ENCODE measurements around the gene TMEM141. TPM values are rescaled to one million over a fixed set of nuclear protein-coding genes. Genes with fewer than 3 reads are reported as not detected.

Gene TMEM141
- total and polyA plus RNA-seq, 2 donors (not counting 3 experiments of a cell fraction or from before 2014, with no cell fraction given): 43.2 to 146 TPM

DNA sequence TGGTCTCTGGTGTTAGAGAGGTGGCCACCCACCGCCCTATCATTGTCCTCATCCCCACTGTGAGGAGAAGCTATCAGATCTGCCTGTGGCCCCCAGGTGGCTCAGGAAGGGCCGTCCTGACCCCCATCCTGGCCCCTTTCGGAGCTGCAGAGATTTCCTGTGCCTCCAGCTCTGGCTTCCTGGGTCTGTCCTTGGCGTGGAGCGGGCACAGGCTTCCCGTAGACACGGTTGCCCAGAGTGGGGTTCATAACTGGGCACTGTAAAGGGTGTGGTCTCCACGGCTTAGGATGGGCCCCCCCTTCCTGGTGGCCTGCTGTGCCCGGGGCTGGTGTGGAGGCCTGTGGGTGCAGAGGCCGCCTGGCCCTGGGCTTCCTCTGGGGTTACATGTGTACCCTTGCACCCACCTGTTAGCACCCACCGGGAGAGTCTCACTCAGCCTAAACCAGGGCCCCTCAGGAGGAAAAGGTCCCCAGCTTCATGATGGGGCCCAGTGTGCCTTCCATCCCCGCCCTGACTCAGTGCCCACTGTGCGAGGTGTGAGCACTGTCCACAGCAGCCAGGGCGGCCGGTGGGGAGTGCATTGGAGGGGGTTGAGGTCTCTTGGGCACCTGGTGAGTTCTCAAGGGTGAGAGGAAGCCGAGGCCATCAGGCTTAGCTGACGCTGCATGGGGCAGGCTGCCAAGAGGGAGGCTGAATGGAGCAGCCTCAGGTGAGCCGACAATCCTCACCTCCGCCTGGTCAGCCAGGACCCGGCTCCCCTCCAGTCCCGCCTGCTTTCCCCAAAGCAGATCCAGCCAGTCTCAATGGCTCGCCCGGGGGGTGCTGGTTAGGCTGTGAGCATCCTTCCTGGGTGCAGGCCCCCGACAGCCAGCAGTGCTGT, 35.8 kb downstream of the TMEM141 start:
- Histone ChIP-seq H3K9me3 (replicated peaks; ENCODE audit: control insufficient read depth, insufficient read depth, low read length) (no peaks in the 10 kb centered on the region), H3K79me2 (ENCODE audit: control insufficient read depth, insufficient read depth, low read length) (peaks cover 7% of the 10 kb centered on the region), H3K4me2 (ENCODE audit: insufficient read depth, low read length) (no peak overlapping the region), H3K27ac (ENCODE audit: insufficient read depth, low read depth, low read length) (no peak overlapping the region), H2AFZ (ENCODE audit: low read depth, low read length) (no peak overlapping the region), H3K36me3 (ENCODE audit: control insufficient read depth in 2 of 2, extremely low read depth in 1 of 2, insufficient read depth in 2 of 2, low read length in 2 of 2) (peaks cover 10 to 51% of the 10 kb centered on the region in 2 experiments), H3K4me1 (ENCODE audit: control insufficient read depth, extremely low read depth, insufficient read depth, low read length) (no peaks in the 10 kb centered on the region), H3K4me3 (replicated peaks in 1 of 3; ENCODE audit: insufficient read depth in 1 of 3, low read depth in 1 of 3, low read length in 3 of 3) (no peak overlapping the region), H3K9ac (replicated peaks; ENCODE audit: extremely low read depth, insufficient read depth, low read length) (no peak overlapping the region), H4K20me1 (replicated peaks; ENCODE audit: control insufficient read depth, extremely low read depth, insufficient read depth, low read length) (no peaks in the 10 kb centered on the region), H3K9me1 (replicated peaks; ENCODE audit: control insufficient read depth, extremely low read depth, insufficient read depth, low read length) (no peaks in the 10 kb centered on the region), H3K27me3 (ENCODE audit: control insufficient read depth in 2 of 2, insufficient read depth in 2 of 2, low read length in 2 of 2) (no peaks in the 10 kb centered on the region)
- no TSS peak for BruUV-seq (replicated peaks)
- dilution Hi-C loops (cut with MboI; ENCODE audit: extremely low pct_ligation_motif_present, low sequenced_read_pairs): no loop called here
- ChIA-PET CTCF (interaction anchor here (0.6 kb wide), 1 partner anchor 14 kb away, joined by 4 read pairs; no protein-coding TSS in a partner anchor), POLR2A (no interaction called here)
- FAIRE-seq (no peak), DNase-seq (ENCODE audit: low read depth, low spot score) (no peak)
- TF ChIP-seq FOS (IDR thresholded peaks at IDR 0.05; ENCODE audit: borderline replicate concordance, insufficient read depth, low read length) (no peak), EZH2 (IDR thresholded peaks at IDR 0.05; ENCODE audit: borderline replicate concordance, low read depth, low read length, severe bottlenecking) (no peak), JUN (IDR thresholded peaks at IDR 0.05; ENCODE audit: borderline replicate concordance, insufficient read depth, insufficient read length, low read depth) (no peak), POLR2AphosphoS5 (IDR thresholded peaks at IDR 0.05; ENCODE audit: insufficient read depth, low read depth, low read length) (no peak), POLR2A (IDR thresholded peaks at IDR 0.05; ENCODE audit: low read depth, low read length) (no peak), GATA2 (IDR thresholded peaks at IDR 0.05; ENCODE audit: insufficient read depth, insufficient read length, low read depth, low read length) (no peak), MYC (IDR thresholded peaks at IDR 0.05; ENCODE audit: low read depth, low read length) (no peak)
- TF ChIP-seq, protein P1, sequence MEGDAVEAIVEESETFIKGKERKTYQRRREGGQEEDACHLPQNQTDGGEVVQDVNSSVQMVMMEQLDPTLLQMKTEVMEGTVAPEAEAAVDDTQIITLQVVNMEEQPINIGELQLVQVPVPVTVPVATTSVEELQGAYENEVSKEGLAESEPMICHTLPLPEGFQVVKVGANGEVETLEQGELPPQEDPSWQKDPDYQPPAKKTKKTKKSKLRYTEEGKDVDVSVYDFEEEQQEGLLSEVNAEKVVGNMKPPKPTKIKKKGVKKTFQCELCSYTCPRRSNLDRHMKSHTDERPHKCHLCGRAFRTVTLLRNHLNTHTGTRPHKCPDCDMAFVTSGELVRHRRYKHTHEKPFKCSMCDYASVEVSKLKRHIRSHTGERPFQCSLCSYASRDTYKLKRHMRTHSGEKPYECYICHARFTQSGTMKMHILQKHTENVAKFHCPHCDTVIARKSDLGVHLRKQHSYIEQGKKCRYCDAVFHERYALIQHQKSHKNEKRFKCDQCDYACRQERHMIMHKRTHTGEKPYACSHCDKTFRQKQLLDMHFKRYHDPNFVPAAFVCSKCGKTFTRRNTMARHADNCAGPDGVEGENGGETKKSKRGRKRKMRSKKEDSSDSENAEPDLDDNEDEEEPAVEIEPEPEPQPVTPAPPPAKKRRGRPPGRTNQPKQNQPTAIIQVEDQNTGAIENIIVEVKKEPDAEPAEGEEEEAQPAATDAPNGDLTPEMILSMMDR (IDR thresholded peaks at IDR 0.05; ENCODE audit: extremely low read depth in 1 of 2, insufficient read depth in 1 of 2, low read depth in 1 of 2, low read length in 2 of 2): no peak
- TF ChIP-seq, protein P2, sequence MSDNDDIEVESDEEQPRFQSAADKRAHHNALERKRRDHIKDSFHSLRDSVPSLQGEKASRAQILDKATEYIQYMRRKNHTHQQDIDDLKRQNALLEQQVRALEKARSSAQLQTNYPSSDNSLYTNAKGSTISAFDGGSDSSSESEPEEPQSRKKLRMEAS (IDR thresholded peaks at IDR 0.05; ENCODE audit: insufficient read depth, insufficient read length): no peak
- intact Hi-C loops (cut with micrococcal nuclease): no loop called here

Data from endothelial cell of umbilical vein (primary cell).